Esophagus muscularis mucosa (tissue), 2 donors: Measurements from ENCODE around the gene NFATC4.

Source experiments
- POLR2A ChIP-seq: fragments of 450-650 bp; IDR thresholded peaks from one replicate; pipeline ENCODE4 v1.6.1; 2017; ENCODE audit warnings: antibody characterized with exemption, moderate library complexity, mild to moderate bottlenecking, low read depth
- POLR2AphosphoS5 ChIP-seq, 2 donors: sonication (generic); formaldehyde crosslinking; IDR thresholded peaks; one replicate each; pipeline ENCODE4 v1.6.1; 2017; ENCODE audit warnings: antibody characterized with exemption in 2 of 2

DNA sequence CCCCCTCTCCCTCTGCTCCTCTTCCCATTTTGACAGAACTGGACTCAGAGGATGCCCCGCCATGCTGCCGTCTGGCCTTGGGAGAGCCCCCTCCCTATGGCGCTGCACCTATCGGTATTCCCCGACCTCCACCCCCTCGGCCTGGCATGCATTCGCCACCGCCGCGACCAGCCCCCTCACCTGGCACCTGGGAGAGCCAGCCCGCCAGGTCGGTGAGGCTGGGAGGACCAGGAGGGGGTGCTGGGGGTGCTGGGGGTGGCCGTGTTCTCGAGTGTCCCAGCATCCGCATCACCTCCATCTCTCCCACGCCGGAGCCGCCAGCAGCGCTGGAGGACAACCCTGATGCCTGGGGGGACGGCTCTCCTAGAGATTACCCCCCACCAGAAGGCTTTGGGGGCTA is 1.5 kb downstream of the NFATC4 start:
- TF ChIP-seq POLR2AphosphoS5 (IDR thresholded peaks at IDR 0.05) (no peak), POLR2A (no peak)
